Measurements from ENCODE around the gene RHBDL1.

RHBDL1 gene

GRCh38 chr16:673399-673991 is 2.0 kb upstream of the RHBDL1 start:
- no peaks in the 10 kb centered on the region for H3K4me1 Mint-ChIP-seq
- peaks cover 3% of the 10 kb centered on the region for H3K36me3 Mint-ChIP-seq (ENCODE audit: low read depth)
- no peaks in the 10 kb centered on the region for H3K9me3 Mint-ChIP-seq
- TF ChIP-seq, protein P1, sequence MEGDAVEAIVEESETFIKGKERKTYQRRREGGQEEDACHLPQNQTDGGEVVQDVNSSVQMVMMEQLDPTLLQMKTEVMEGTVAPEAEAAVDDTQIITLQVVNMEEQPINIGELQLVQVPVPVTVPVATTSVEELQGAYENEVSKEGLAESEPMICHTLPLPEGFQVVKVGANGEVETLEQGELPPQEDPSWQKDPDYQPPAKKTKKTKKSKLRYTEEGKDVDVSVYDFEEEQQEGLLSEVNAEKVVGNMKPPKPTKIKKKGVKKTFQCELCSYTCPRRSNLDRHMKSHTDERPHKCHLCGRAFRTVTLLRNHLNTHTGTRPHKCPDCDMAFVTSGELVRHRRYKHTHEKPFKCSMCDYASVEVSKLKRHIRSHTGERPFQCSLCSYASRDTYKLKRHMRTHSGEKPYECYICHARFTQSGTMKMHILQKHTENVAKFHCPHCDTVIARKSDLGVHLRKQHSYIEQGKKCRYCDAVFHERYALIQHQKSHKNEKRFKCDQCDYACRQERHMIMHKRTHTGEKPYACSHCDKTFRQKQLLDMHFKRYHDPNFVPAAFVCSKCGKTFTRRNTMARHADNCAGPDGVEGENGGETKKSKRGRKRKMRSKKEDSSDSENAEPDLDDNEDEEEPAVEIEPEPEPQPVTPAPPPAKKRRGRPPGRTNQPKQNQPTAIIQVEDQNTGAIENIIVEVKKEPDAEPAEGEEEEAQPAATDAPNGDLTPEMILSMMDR (IDR thresholded peaks at IDR 0.05; ENCODE audit: unreplicated experiment in 3 of 3): no peak
- peaks cover 6% of the 10 kb centered on the region for H3K27me3 Mint-ChIP-seq (ENCODE audit: low read depth)
- no peak overlapping the region for H3K27ac Mint-ChIP-seq
- no peak overlapping the region for H3K4me3 Mint-ChIP-seq

DNA sequence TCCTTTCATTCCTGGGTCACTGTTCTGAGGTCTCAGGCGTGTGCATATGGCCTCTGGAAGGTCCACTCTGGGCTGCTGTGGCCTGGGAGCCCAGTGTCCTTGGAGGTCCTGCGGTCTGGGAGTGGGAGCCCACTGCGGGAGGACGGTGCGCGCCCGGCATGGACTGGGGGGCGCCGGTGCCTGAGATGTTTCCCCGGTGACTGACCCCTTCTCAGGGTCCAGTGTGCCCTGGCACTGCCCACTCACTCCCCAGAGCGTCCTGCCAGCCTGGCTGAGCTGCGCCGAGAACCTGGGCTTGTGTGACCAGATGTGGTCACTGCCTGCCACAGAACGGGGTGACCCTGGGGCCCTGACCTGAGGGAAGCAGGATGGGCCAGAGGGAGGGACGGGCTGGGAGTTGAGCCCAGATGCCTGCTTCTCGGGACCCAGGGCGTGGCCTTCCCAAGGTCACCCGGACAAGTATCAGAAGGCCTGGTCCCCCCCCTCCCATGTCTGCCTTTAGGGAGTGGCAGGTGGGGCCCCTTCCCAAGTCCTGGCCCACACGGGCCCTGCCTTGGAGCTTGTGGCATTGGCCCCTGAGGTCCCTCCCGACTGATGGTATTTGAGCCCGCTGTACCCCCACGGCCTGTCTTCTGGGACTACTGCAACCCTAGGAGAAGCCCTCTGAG is 1.1 kb upstream of the RHBDL1 start:
- peaks cover 6% of the 10 kb centered on the region for H3K27me3 Mint-ChIP-seq (ENCODE audit: low read depth)
- no peaks in the 10 kb centered on the region for H3K4me1 Mint-ChIP-seq
- H3K36me3 Mint-ChIP-seq (ENCODE audit: low read depth): peaks cover 3% of the 10 kb centered on the region
- H3K27ac Mint-ChIP-seq: no peak overlapping the region
- H3K9me3 Mint-ChIP-seq: no peaks in the 10 kb centered on the region
- TF ChIP-seq, protein P1 (IDR thresholded peaks at IDR 0.05; ENCODE audit: unreplicated experiment in 3 of 3): no peak
- peak overlapping the region in 2 of 3 experiments; percentile 32 to 51 for H3K4me3 Mint-ChIP-seq

GRCh38 chr16:675884-676564 is 553 bp downstream of the RHBDL1 start:
- peaks cover 6% of the 10 kb centered on the region for H3K27me3 Mint-ChIP-seq (ENCODE audit: low read depth)
- no peak overlapping the region for H3K27ac Mint-ChIP-seq
- H3K9me3 Mint-ChIP-seq: no peaks in the 10 kb centered on the region
- H3K4me1 Mint-ChIP-seq: no peaks in the 10 kb centered on the region
- TF ChIP-seq, protein P1 (IDR thresholded peaks at IDR 0.05; ENCODE audit: unreplicated experiment in 3 of 3): no peak
- H3K36me3 Mint-ChIP-seq (ENCODE audit: low read depth): peaks cover 2% of the 10 kb centered on the region
- no peak overlapping the region for H3K4me3 Mint-ChIP-seq

DNA sequence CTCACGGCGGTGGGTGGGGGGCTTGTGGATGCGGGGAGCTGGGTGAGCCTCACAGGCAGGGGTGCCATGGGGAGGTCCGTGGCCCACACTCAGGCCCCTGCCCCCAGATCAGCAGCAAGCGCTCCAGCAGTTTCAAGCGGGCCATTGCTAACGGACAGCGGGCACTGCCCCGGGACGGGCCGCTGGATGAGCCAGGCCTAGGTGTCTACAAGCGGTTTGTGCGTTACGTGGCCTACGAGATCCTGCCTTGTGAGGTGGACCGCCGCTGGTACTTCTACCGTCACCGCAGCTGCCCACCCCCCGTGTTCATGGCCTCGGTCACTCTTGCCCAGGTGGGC is 1.1 kb downstream of the RHBDL1 start:
- H3K4me3 Mint-ChIP-seq: no peak overlapping the region

GRCh38 chr16:676913-677312 is 1.4 kb downstream of the RHBDL1 start:
- Mint-ChIP-seq H3K27me3 (ENCODE audit: low read depth) (peaks cover 6% of the 10 kb centered on the region), H3K4me1 (no peaks in the 10 kb centered on the region), H3K9me3 (no peaks in the 10 kb centered on the region), H3K36me3 (ENCODE audit: low read depth) (no peaks in the 10 kb centered on the region), H3K4me3 (no peak overlapping the region), H3K27ac (no peak overlapping the region)
- TF ChIP-seq, protein P1 (IDR thresholded peaks at IDR 0.05; ENCODE audit: unreplicated experiment in 3 of 3): no peak

More for the DNA sequence above, 1.1 kb downstream of the RHBDL1 start:
- TF ChIP-seq, protein P1 (IDR thresholded peaks at IDR 0.05; ENCODE audit: unreplicated experiment in 3 of 3): no peak
- Mint-ChIP-seq H3K4me1 (no peaks in the 10 kb centered on the region), H3K36me3 (ENCODE audit: low read depth) (no peaks in the 10 kb centered on the region), H3K27ac (no peak overlapping the region), H3K9me3 (no peaks in the 10 kb centered on the region), H3K27me3 (ENCODE audit: low read depth) (peaks cover 6% of the 10 kb centered on the region)

Data from nephron (organoid).